GM12891 (cell line): ENCODE measurements around the gene TTLL6.

ENCODE experiments used
- PAX5 ChIP-seq: IDR thresholded peaks from 2 replicates; pipeline ENCODE4 v1.6.1; 2011; ENCODE audit warnings: low read length, moderate library complexity, mild to moderate bottlenecking; ENCODE audit not compliant: insufficient read depth, severe bottlenecking
- POLR2A ChIP-seq: IDR thresholded peaks from 2 replicates; pipeline ENCODE4 v1.6.1; 2011; ENCODE audit warnings: low read depth, low read length, control low read depth
- POLR2AphosphoS5 ChIP-seq: IDR thresholded peaks from 2 replicates; pipeline ENCODE4 v1.6.1; 2011; ENCODE audit warnings: low read depth, low read length, control low read depth
- POU2F2 ChIP-seq: IDR thresholded peaks from 2 replicates; pipeline ENCODE4 v1.6.1; 2011; ENCODE audit warnings: low read depth, mild to moderate bottlenecking, control low read depth, low read length, moderate library complexity
- SPI1 ChIP-seq: IDR thresholded peaks from 2 replicates; pipeline ENCODE4 v1.6.1; 2011; ENCODE audit warnings: low read depth, low read length, control low read depth
- TAF1 ChIP-seq: IDR thresholded peaks from 2 replicates; pipeline ENCODE4 v1.6.1; 2011; ENCODE audit warnings: low read depth, low read length, control low read depth

DNA sequence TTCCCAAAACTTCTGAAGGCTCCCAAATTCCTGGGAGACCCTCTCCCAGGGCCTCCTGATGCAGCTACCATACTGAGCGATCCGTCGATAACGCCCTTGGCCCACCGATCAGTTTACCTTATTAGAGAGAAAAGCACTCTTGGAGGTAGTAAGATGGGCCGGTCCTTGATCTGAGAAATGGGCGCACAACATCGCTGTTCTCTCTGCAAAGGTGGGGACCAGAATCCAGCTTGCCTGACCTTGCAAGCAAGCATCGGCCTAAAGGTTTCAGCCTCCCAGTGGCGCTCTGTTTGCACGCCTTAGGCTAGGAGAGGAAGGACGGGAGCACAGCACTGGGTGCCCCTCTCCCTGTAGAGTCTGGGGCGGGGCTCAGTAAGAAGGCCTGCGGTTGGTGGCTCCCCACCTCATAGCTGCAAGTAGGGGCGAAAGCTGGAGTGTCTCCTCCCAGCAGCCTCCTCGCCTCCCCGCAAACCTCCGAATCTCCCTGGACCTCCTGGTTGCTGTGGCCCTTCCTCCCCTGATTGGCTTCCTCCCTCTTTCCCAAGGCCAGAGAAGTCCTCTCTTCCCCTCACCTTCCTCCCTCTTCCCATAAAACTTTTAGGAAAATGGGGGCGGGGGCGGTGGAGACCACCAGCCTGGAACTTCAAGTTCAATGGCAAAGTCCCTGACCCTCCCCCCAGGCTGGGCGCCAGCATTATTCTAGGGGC, 94.7 kb downstream of the TTLL6 start, which contains the start of gene PRAC1:
- TF ChIP-seq POLR2AphosphoS5: no peak
- no peak for TF ChIP-seq POLR2A
- TF ChIP-seq SPI1: no peak
- TF ChIP-seq TAF1: no peak
- TF ChIP-seq POU2F2: no peak
- TF ChIP-seq PAX5: no peak
